KMS-11 (cell line): ENCODE data around the gene DSCAML1.

Experiments used
- H2AFZ ChIP-seq: fragments of 200-600 bp; sonication (generic); 2 replicates; pipeline ENCODE4 v1.6.1; 2016; ENCODE audit warnings: antibody characterized with exemption, mixed run types, low read depth
- H3K27ac ChIP-seq: fragments of 200-600 bp; sonication (generic); 2 replicates; pipeline ENCODE4 v1.6.1; 2016; ENCODE audit warnings: mild to moderate bottlenecking, mixed run types
- H3K27me3 ChIP-seq: fragments of 200-600 bp; sonication (generic); 2 replicates; pipeline ENCODE4 v1.6.1; 2017; ENCODE audit warnings: mild to moderate bottlenecking, low read depth, mixed run types, moderate library complexity; ENCODE audit not compliant: insufficient read depth
- H3K36me3 ChIP-seq: fragments of 200-600 bp; sonication (generic); 2 replicates; pipeline ENCODE4 v1.6.1; 2017; ENCODE audit warnings: mild to moderate bottlenecking, mixed run types; ENCODE audit not compliant: insufficient read depth
- H3K4me1 ChIP-seq: fragments of 200-600 bp; sonication (generic); 2 replicates; pipeline ENCODE4 v1.6.1; 2016; ENCODE audit warnings: mild to moderate bottlenecking, low read depth, mixed run types; ENCODE audit not compliant: poor library complexity, severe bottlenecking
- H3K4me2 ChIP-seq: fragments of 200-600 bp; sonication (generic); 2 replicates; pipeline ENCODE4 v1.7.0; 2016; ENCODE audit warnings: mild to moderate bottlenecking, mixed run types
- H3K4me3 ChIP-seq: fragments of 200-600 bp; sonication (generic); IDR thresholded peaks from 2 replicates; pipeline ENCODE4 v1.6.1; 2017; ENCODE audit warnings: low read depth, low read length, mixed read lengths; ENCODE audit not compliant: insufficient read depth
- H3K79me2 ChIP-seq: fragments of 200-600 bp; sonication (generic); 2 replicates; pipeline ENCODE4 v1.6.1; 2016; ENCODE audit warnings: low read depth, mixed run types; ENCODE audit not compliant: insufficient read depth
- H3K9ac ChIP-seq: fragments of 200-600 bp; sonication (generic); 2 replicates; pipeline ENCODE4 v1.6.1; 2016; ENCODE audit warnings: mild to moderate bottlenecking, mixed run types
- H4K20me1 ChIP-seq: fragments of 200-600 bp; sonication (generic); 2 replicates; pipeline ENCODE4 v1.6.1; 2016; ENCODE audit warnings: mild to moderate bottlenecking, mixed run types; ENCODE audit not compliant: insufficient read depth
- CTCF ChIP-seq: fragments of 200-600 bp; sonication (generic); conservative IDR thresholded peaks from 2 replicates; pipeline ENCODE4 v1.6.1; 2017; ENCODE audit warnings: low read depth, mild to moderate bottlenecking, antibody characterized with exemption, low read length, moderate library complexity, mixed read lengths

Gene DSCAML1

GRCh38 chr11:117631336-117632140, 165.5 kb downstream of the DSCAML1 start:
- Histone ChIP-seq H3K4me3 (no peak overlapping the region), H3K79me2 (no peaks in the 10 kb centered on the region), H3K9ac (no peak overlapping the region), H3K27me3 (no peaks in the 10 kb centered on the region), H4K20me1 (no peaks in the 10 kb centered on the region), H3K4me2 (no peak overlapping the region), H3K27ac (no peak overlapping the region), H3K4me1 (no peaks in the 10 kb centered on the region), H2AFZ (no peak overlapping the region), H3K36me3 (no peaks in the 10 kb centered on the region)
- TF ChIP-seq CTCF: no peak

GRCh38 chr11:117629891-117630538, 167.0 kb downstream of the DSCAML1 start:
- Histone ChIP-seq H3K4me3 (no peak overlapping the region), H4K20me1 (no peaks in the 10 kb centered on the region), H3K4me2 (no peak overlapping the region), H2AFZ (no peak overlapping the region), H3K79me2 (no peaks in the 10 kb centered on the region), H3K4me1 (no peaks in the 10 kb centered on the region), H3K9ac (no peak overlapping the region), H3K27me3 (no peaks in the 10 kb centered on the region), H3K36me3 (no peaks in the 10 kb centered on the region), H3K27ac (no peak overlapping the region)
- TF ChIP-seq CTCF: no peak

GRCh38 chr11:117629146-117629545, 167.9 kb downstream of the DSCAML1 start:
- H3K27ac ChIP-seq: no peak overlapping the region
- H4K20me1 ChIP-seq: no peaks in the 10 kb centered on the region
- no peak for TF ChIP-seq CTCF
- H3K79me2 ChIP-seq: no peaks in the 10 kb centered on the region
- no peak overlapping the region for H3K4me3 ChIP-seq
- no peak overlapping the region for H3K4me2 ChIP-seq
- no peaks in the 10 kb centered on the region for H3K4me1 ChIP-seq
- H3K27me3 ChIP-seq: no peaks in the 10 kb centered on the region
- H3K9ac ChIP-seq: no peak overlapping the region
- H2AFZ ChIP-seq: no peak overlapping the region
- H3K36me3 ChIP-seq: no peaks in the 10 kb centered on the region

- Histone ChIP-seq H2AFZ (no peak overlapping the region), H3K4me3 (no peak overlapping the region), H3K27me3 (no peaks in the 10 kb centered on the region), H3K9ac (no peak overlapping the region), H4K20me1 (no peaks in the 10 kb centered on the region), H3K79me2 (no peaks in the 10 kb centered on the region), H3K4me1 (no peaks in the 10 kb centered on the region), H3K4me2 (no peak overlapping the region), H3K36me3 (no peaks in the 10 kb centered on the region), H3K27ac (no peak overlapping the region)
- TF ChIP-seq CTCF: no peak
Observed at GRCh38 chr11:117627259-117627658, 169.8 kb downstream of the DSCAML1 start.
